Measurements from ENCODE around the gene KCNJ16.
A peak's percentile ranks its signal among the peaks of the same experiment; 100 is the strongest.

The KCNJ16 gene

DNA sequence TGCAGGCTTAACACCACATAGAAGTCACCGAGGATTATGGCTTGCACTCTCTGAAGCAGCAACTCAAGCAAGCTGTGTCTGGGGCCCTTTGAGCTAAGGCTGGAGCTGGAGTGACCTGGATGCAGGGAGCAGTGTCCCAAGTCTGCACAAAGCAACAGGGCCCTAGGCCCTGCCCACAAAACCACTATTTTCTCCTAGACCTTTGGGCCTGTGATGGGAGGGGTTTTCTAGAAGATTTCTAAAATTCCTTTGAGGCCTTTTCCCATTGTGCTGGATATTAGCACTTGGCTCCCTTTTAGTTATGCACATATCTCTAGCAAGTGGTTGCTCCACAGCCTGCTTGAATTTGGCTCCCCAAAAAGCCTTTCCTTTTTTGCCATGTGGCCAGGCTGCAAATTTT lies 44.5 kb downstream of the KCNJ16 start:
- no peak for DNase-seq
- intact Hi-C loops (cut with DNase I) = no loop called here

GRCh38 chr17:70119983-70120382 lies 45.0 kb downstream of the KCNJ16 start:
- no peak for DNase-seq
- intact Hi-C loops (cut with DNase I) = no loop called here

DNA sequence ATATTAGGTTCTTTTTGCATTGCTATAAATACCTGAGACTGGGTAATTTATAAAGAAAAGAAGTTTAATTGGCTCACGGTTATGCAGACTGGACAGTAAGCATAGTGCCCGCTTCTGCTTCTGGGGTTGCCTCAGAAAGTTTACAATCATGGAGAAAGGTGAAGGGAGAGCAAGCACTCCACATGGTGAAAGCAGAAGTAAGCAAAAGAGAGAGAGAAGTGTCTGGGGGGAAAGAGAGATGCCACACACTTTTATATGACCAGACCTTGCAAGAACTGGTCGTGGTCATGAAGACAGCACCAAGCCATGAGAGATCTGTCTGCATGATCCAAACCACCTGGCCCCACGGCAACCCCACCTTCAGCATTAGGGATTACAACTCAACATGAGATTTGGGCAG lies 45.4 kb downstream of the KCNJ16 start:
- intact Hi-C loops (cut with DNase I) = no loop called here
- no peak for DNase-seq

DNA sequence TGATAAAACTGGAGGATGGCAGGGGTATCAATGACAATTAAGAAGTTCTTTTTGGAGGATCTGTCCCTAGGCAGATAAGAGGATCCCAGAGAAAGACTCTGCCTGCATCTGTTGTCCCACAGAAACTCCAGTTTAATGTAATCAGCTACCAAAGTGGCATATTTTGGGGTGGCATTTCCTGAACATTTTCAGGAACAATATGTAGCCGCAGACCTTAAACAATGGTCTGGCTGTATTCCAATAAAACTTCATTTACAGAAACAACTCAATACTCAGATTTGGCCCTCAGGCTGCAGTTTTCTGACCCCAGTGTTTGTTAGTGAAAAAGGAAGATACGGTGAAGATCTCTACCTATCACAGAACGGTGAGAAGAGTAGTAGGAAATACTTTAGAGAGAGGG lies 46.1 kb downstream of the KCNJ16 start:
- no peak for DNase-seq
- intact Hi-C loops (cut with DNase I) = no loop called here

- DNase-seq = no peak
- intact Hi-C loops (cut with DNase I) = no loop called here
Measured at GRCh38 chr17:70123193-70123592, 48.2 kb downstream of the KCNJ16 start.

DNA sequence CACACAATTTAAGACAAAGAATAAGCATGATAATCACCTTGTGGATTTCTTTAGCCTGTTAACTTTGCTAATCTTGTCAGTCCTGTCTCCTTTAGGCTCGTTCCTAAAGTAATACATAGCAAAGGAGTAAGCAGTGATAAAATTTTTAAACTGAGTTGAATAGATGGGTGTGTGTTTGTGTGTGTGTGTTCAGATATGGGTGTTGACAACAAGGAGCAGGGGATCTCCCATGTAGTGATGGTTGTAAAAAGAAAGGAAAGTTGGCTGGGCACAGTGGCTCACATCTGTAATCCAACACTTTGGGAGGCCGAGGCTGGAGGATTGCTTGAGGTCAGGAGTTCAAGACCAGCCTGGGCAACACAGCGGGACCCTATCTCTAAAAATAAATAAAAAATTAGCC lies 49.7 kb downstream of the KCNJ16 start:
- DNase-seq = no peak
- intact Hi-C loops (cut with DNase I) = no loop called here

GRCh38 chr17:70127221-70127873 lies 52.3 kb downstream of the KCNJ16 start:
- intact Hi-C loops (cut with DNase I) = no loop called here
- no peak for DNase-seq

DNA sequence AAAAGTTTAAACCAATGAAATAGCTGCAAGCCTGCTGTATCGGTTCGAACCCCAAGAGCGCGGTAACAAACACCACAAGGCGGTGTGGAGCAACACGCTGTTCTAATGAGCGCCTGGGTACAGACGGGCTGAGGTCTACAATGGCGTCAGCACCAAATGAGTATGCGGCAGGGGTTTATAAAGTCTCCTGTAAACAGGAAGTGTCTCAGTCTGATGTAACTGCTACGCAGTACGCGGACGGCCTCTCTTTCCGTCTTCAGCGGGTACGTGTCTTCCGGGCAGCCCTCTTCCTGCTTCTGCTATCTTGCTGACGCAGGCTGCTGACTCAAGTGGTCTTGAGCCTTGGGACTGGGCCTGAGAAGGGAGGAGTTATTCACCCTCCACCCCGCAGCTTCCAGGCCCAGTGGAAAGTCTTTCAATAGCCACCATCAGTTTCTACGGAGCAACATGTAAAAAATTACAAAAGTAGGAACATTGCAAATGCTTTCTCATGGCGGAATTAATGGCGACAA lies 53.8 kb downstream of the KCNJ16 start:
- DNase-seq = no peak
- intact Hi-C loops (cut with DNase I) = no loop called here

DNA sequence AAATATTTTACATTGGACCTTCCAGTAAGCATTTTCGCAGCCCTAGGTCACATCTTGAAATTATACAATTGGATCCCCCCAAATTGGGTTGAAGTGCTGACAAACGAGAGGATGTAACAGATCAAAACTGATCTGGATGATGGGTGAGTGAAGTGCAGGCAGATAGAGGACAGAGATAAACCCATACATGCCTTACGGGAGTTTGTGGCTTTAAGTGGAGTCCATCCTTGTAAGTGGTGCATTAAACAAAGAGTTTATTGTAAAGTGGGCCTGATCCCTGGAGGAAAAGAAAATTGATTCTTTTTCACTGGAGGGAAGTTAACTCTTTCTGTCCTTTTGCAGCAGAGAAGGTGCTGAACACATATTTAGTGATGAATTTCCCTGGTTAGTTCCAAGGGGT lies 55.3 kb downstream of the KCNJ16 start:
- intact Hi-C loops (cut with DNase I) = no loop called here
- DNase-seq = no peak

- intact Hi-C loops (cut with DNase I) = no loop called here
- no peak for DNase-seq
Measured at GRCh38 chr17:70132505-70132904, 57.5 kb downstream of the KCNJ16 start.

GRCh38 chr17:70134042-70134441 lies 59.0 kb downstream of the KCNJ16 start:
- DNase-seq = no peak
- intact Hi-C loops (cut with DNase I) = no loop called here

GRCh38 chr17:70134777-70135176 lies 59.8 kb downstream of the KCNJ16 start:
- no peak for DNase-seq
- intact Hi-C loops (cut with DNase I) = no loop called here

DNA sequence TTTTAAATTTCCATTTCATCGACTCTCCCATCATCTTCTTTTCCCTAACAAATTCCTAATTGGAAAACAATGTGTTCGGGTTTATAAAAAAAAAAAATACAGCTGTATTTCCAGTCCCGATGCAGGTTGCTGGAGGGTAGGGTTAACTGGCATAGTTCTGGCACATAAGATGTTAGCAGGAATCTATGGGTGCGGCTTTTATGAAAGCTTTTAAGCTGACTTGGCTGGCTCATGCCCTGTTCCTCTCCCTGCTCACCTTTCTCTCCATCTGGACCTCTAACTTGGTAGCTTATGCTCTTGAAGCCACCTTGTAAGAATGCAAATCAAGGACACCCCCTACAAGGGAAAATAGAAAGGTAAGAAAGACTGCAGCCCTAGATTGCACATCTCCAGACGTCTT lies 61.1 kb downstream of the KCNJ16 start:
- no peak for DNase-seq
- intact Hi-C loops (cut with DNase I) = no loop called here

DNA sequence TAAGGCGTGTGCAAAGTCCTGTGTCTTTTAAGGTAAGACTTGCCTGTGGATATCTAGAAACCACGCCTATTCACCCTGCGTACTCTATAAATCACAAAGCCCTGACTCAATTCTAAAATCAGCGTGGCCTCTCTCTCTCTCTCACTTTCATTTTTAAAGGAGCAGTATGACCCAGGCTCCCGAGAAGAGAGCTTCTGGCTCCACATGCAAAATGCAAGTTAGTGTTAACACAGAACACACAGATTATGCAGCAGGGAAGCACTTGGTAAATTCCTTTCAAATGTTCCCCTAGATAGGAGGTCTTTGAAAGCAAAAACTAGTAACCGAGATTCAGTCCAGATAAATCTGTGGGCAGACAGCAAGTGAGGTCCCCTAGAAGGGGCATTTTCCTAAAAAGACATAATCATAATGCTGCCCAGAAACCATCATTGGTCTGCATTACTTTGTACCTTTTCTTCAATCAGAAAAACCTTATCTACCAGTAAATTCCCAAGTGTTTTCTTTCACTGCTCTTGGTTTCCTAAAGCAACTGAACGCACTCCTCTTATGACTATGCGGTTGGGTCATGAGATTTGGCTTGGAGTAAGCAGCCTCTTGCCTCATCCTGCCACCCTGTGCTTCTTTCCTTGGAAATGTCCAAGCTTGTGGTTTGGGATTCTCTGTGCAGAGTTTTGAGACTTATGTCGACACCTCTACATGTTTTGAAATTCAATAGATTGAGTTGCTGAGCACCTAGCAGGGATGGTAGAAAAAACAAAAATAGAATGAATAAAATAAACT lies 62.6 kb downstream of the KCNJ16 start:
- peak in 24 of 42 donors; percentile 13 to 72 (median 32) for DNase-seq

DNA sequence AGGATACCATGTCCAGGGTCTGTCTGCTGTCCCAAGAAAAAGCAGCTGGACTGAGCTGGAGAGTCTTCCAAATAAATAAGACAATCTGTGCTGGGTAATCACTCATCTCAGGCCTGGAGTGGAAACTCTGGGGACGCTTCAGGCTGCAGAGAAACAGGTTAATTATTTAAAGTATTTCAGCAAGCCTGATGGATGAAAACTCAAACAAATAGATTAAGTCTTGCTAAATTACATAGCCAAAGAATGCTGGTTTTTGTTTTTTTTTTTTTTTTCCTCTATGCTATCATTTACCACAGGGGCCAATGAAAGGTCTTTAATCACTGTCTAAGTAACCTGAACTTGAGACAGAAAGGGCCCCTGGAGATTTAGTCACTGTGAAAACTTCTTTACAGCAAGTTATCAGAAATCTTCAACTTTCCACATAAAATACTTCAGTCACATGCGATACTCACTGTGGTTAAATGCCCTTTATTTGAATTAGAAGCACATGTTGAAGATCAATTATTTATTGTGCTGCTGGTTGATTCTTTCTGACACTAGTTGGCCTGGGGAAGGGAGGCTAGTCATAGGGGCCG lies 63.4 kb downstream of the KCNJ16 start:
- intact Hi-C loops (cut with DNase I) = no loop called here
- DNase-seq = no peak

More for the DNA sequence above, 62.6 kb downstream of the KCNJ16 start:
- intact Hi-C loops (cut with DNase I) = no loop called here

DNA sequence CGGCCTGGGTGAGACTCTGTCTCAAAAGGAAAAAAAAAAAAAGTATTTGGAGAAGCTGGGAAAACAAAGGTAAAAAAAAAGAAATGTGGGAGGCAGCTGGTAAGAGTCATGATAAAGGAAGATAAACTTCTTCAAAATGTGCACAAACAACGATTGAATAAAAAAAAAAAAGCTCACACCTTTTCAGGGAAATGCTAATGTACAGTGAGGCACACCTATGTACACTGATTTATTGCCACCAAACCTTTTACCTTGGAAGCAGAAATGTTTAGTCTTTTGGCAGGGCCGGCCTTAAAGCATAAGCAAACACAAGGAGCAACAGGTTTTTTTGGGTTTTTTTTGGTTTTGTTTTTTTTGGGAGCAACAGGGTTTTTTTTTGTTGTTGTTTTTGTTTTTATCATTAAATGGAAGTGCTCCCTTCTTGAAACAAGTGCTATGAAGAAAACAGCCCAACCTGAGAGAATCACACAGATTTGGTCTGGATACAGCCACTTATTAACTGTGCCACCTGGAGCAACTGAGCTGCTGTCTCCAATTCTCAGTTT lies 64.5 kb downstream of the KCNJ16 start:
- intact Hi-C loops (cut with DNase I) = no loop called here
- no peak for DNase-seq

GRCh38 chr17:70144260-70144846 lies 69.3 kb downstream of the KCNJ16 start:
- DNase-seq = peak in 9 of 42 donors; percentile 13 to 63 (median 25)
- intact Hi-C loops (cut with DNase I) = no loop called here

DNA sequence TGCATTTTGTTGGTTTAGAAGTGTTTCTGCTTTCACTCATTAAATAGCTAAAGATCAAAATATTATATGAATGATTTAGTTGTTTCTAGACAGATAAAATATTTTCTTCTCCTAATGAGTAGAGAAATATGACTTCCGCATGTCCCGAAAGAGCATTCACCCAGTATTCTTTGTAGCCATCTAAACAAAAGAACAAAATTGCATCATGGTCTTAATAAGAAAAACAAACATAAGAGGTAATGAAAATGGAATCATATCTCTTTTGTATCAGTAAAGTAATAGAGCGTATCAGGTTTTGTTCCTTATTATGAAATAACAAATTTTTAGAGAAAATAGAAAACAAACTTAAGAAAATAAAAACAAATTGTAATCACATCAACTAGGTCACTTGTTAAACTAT lies 78.2 kb downstream of the KCNJ16 start:
- no peak for DNase-seq
- intact Hi-C loops (cut with DNase I) = no loop called here

DNA sequence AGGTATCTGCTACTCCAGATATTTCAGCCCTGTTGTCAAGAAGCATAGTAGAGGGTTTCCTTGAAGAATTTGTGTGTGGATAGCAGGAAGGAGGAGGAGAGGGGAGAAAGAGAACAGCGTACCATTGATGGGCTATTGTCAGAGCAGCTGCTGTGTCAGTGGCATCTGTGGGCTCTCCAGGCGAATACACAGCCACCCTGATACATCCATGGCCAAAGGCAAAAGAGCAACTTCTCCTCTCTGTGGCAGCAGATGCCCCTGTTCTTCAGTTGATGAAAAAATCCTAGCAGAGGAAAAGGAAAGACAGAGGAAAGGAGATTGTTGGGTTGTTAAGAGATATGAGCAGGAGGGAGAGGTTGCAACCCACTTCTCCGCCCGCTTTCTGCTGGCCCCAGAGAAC lies 82.1 kb downstream of the KCNJ16 start:
- intact Hi-C loops (cut with DNase I) = no loop called here
- peak in 24 of 42 donors; percentile 28 to 73 (median 49) for DNase-seq

GRCh38 chr17:70158180-70158579 lies 83.2 kb downstream of the KCNJ16 start:
- no peak for DNase-seq

More at GRCh38 chr17:70158180-70158579, 83.2 kb downstream of the KCNJ16 start:
- intact Hi-C loops (cut with DNase I) = no loop called here
